ENCODE results near the gene NIPBL. TPM values are rescaled to one million over a fixed set of nuclear protein-coding genes. Genes with fewer than 3 reads are reported as not detected.

NIPBL gene
- total and polyA plus RNA-seq, 2 of the 13 experiments (the other 11 are each of a cell fraction or from before 2014, with no cell fraction given), result 12.3 to 32.3 TPM

GRCh38 chr5:36876965-36877666, 547 bp downstream of the NIPBL start (continued):
- TF ChIP-seq ZBTB46 (CRISPR knock-in tag; IDR thresholded peaks at IDR 0.05; ENCODE audit: borderline replicate concordance) (no peak), ARID4A (CRISPR knock-in tag; IDR thresholded peaks at IDR 0.05; ENCODE audit: borderline replicate concordance) (peak; percentile 45), NFAT5 (CRISPR knock-in tag; IDR thresholded peaks at IDR 0.05) (no peak), ZNF768 (CRISPR knock-in tag; IDR thresholded peaks at IDR 0.05) (peak; percentile 69; the same call in 1 of the 2 replicates), RNF219 (CRISPR knock-in tag; IDR thresholded peaks at IDR 0.05) (peak; percentile 61; the same call in 1 of the 2 replicates), ZFX (CRISPR knock-in tag; IDR thresholded peaks at IDR 0.05; ENCODE audit: low read depth) (peak; percentile 99), HNRNPLL (IDR thresholded peaks at IDR 0.05; ENCODE audit: low read depth, low read length, poor library complexity, severe bottlenecking) (peak; percentile 70), ERF (CRISPR knock-in tag; IDR thresholded peaks at IDR 0.05) (peak; percentile 15; the same call in 1 of the 2 replicates), ZNF710 (CRISPR knock-in tag; IDR thresholded peaks at IDR 0.05; ENCODE audit: borderline replicate concordance) (peak; percentile 19; the same call in 1 of the 2 replicates), SRY (CRISPR knock-in tag; IDR thresholded peaks at IDR 0.05) (peak; percentile 65; the same call in 1 of the 2 replicates), KDM2A (CRISPR knock-in tag; IDR thresholded peaks at IDR 0.05; ENCODE audit: borderline replicate concordance, low read depth) (peak; percentile 67; the same call in 1 of the 2 replicates)

Measured in HepG2 (cell line).